HG03558 (cell line): Measurements from ENCODE around the gene SCP2D1.

Experiments
- ATAC-seq: cut with Tn5 transposase; IDR thresholded peaks from one replicate; pipeline ENCODE4 v1.9.1; 2021; ENCODE audit warnings: moderate number of reproducible peaks; ENCODE audit not compliant: unreplicated experiment; ENCODE audit errors: extremely low read depth

SCP2D1 gene

GRCh38 chr20:18857640-18858039, 44.1 kb downstream of the SCP2D1 start:
- ATAC-seq: no peak

- ATAC-seq: no peak
Measured at GRCh38 chr20:18858816-18859215, 45.2 kb downstream of the SCP2D1 start.
